HG03457 (cell line): Measurements from ENCODE around the gene AGRN.
"Not testable (repeated sequence)": the region's sequence is repeated elsewhere in the genome, so short reads cannot be mapped to it uniquely, and the experiment has no call there.

Experiments
- ATAC-seq: cut with Tn5 transposase; IDR thresholded peaks from one replicate; pipeline ENCODE4 v1.9.1; 2021; ENCODE audit warnings: moderate number of reproducible peaks; ENCODE audit not compliant: unreplicated experiment

Gene AGRN

DNA sequence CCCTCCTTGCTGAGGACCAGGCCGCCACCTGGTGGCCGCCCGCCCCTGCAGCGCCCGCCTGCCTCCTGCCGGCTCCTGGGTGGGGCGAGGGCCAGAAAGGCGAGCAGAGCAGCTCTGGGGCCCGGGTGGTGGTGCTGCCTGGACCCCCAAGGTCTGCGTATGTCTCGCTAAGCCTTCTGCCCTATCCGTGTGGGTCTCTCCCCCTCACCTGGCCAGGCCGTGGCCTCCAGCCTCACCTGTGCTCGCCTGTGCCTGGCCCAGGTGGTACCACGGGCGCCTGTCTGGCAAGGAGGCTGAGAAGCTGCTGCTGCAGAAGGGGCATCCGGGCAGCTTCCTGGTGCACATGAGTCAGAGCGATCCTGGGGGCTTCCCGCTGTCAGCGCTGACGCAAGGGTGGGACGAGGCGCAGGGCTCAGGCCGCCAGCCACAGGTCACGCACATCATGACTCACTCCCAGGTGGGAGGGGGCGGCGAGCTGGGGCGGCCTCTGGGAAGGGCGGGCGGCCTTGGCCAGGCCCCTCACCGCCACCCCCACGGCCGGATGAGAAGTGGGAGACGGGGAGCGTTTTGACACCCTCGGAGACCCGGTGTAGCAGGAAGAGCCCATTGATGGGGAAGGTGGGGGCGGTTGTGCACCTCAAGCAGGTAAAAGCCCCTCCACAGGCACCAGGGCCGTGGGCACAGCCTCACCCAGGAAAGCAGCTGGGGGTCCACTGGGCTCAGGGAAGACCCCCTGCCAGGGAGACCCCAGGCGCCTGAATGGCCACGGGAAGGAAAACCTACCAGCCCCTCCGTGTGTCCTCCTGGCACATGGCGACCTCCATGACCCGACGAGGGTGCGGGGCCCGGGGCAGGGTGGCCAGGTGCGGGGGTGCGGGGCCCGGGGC, 44.3 kb downstream of the AGRN start:
- peak; percentile 28 for ATAC-seq

DNA sequence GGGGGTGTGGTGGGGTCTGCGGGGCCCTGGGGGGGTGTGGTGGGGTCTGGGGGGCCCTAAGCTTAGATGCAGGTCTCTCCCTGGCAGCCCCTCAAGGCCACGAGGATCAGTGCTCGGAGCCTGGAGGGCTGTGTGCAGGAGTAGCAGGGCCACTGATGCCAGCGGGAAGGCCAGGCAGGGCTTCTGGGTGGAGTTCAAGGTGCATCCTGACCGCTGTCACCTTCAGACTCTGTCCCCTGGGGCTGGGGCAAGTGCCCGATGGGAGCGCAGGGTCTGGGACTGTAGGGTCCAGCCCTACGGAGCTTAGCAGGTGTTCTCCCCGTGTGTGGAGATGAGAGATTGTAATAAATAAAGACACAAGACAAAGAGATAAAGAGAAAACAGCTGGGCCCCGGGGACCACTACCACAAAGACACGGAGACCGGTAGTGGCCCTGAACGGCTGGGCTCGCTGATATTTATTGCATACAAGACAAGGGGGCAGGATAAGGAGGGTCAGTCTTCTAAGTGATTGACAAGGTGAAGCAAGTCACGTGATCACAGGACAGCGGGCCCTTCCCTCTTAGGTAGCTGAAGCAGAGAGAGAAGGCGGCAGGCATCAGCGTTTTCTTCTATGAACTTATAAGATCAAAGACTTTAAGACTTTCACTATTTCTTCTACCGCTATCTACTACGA, 45.5 kb downstream of the AGRN start:
- no peak for ATAC-seq

DNA sequence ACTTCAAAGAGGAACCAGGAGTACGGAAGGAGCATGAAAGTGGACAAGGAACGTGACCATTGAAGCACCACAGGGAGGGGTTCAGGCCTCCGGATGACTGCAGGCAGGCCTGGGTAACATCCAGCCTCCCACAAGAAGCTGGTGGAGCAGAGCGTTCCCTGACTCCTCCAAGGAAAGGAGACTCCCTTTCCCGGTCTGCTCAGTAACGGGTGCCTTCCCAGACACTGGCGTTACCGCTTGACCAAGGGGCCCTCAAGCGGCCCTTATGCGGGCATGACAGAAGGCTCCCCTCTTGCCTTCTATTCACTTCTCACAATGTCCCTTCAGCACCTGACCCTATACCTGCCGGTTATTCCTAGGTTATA, 46.0 kb downstream of the AGRN start:
- ATAC-seq, result not testable (repeated sequence)

DNA sequence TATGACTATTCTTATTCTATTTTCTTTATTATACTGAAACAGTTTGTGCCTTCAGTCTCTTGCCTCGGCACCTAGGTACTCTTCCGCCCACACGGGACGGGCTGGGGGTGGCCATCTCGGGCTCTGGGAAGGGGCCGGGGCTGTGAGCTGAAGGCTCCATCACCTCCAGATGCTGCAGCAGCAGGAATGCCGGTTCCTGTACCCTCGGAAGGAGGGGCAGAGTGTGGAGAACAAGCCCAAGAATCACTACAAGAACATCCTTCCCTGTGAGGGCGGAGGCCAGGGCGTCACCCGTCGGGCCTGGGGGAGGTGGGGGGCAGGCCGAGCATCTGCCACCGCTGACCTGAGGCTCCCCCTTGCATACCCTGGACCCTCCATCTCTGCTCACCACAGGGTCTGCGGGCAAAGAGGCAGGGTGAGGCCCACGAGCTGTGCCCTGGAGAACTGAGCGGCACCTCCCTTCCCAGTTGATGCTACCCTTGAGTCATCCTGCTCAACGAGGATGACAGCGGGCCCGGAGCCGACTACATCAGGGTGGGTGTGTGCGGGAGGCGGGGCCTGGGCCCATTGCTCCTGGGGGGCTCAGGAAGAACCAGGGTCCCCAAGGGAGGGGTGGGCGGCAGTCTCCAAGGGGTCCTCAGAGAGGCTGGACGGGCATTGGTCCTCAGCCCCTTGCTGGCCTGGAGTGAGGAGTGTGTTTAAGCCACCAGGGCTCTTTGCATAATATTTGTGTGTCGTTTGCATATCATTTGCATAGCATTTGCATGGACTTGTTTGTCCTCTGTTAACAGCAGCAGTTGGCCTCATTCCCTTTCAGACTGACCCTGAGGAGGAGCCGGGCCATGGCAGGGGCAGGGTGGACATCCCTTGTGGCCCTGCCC, 46.7 kb downstream of the AGRN start:
- ATAC-seq, result no peak

DNA sequence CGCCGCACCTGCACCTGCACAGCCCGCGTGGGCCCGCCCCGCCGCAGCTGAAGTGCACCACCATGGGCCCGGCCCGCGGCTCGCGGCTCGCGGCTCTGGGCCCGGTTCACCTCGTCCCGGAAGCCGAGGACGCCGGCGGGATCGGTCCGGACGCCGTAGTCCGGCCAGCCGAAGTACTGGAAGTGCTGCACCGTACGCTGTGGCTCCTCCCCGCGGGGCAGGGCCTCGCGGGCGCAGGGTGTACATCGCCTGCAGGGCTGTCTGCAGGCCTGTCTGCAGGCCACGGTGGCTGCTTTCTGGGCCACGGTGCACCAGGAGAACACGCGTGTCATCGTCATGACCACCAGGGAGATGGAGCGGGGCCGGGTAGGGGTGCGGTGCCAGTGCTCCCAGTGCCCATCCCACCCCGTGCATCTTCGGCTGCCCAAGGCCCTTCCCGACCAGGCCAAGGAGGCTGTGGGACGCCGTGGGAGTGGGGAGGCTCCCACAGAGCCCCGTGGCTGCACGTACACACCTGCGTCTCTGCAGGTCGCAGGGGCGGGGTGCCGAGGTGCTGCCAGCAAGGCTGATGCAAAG, 47.5 kb downstream of the AGRN start:
- no peak for ATAC-seq

DNA sequence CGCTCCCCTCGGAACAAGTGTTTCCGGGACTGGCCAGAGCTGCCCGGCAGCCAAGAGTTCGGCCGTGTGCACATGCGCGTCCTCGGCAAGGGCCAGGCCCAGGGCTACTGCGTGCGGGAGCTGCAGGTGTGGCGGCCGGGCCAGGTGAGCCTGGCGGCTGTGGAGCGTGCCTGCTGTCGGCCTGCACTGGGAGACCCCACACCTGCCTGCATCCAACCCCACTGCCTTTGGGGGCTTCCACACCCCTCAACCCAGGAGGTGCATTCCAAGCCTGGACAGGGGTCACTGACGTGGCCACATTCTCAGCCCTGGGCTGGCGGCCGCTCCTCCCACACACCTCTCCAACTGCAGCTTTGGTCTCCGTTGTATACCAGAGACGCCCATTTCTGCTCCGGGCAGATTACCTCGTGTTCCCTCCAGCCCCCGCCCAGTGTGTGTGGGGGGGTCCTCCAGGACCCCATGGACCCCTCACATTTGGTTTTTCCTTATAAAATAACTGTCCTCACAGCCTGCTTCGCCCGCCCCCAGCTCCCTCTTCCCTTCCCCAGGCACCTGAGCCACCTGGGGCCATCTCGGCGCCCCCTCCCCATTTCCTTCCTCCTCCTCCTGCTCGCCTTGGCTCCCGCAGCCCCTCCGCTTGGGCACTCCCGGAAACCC, 48.1 kb downstream of the AGRN start:
- no peak for ATAC-seq

DNA sequence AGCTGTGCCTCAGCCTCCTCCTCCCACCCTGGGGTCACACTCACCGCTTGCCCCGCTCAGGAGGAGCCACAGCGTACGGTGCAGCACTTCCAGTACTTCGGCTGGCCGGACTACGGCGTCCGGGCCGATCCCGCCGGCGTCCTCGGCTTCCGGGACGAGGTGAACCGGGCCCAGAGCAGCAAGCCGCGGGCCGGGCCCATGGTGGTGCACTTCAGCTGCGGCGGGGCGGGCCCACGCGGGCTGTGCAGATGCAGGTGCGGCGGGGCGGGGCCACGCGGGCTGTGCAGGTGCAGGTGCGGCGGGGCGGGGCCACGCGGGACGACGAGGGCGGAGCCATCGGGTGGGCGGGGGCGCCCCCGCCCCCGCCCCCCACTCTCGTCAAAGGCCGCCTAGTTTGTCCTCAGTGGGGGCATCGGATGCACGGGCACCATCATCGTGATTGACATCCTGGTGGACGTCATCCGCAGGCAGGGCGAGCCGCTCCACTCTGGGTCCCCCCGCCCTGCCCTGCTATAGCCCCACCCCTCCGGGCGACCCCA, 48.7 kb downstream of the AGRN start:
- no peak for ATAC-seq

DNA sequence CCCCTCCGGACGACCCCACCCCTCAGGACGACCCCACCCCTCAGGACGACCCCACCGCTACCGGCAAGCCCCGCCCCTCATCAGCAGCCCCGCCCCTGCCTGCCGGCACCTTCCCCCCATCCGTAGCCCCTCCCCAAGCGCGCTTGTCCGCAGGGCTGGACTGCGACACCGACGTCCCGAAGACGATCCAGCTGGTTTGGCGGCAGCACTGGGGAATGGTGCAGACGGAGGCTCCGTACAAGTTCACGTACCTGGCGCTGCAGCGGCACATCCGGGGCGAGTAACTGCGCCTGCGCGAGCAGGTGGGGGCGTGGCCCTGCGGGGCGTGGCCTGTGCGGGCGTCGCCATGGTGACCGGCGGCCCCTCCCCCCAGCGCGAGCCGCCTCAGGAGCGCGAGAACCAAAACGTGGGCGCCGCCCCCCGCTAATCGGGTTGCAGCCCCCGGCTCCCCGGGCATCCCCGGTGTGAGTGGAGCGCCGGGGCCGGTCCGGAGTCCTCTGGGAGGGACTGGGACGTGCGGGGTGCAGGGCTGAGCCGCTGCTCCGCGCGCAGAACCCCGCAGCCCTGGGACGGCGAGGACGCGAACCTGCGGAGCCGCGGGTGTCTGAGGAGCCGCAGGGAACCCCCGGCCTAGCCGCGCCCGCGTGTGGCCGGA, 49.3 kb downstream of the AGRN start:
- ATAC-seq, result no peak

DNA sequence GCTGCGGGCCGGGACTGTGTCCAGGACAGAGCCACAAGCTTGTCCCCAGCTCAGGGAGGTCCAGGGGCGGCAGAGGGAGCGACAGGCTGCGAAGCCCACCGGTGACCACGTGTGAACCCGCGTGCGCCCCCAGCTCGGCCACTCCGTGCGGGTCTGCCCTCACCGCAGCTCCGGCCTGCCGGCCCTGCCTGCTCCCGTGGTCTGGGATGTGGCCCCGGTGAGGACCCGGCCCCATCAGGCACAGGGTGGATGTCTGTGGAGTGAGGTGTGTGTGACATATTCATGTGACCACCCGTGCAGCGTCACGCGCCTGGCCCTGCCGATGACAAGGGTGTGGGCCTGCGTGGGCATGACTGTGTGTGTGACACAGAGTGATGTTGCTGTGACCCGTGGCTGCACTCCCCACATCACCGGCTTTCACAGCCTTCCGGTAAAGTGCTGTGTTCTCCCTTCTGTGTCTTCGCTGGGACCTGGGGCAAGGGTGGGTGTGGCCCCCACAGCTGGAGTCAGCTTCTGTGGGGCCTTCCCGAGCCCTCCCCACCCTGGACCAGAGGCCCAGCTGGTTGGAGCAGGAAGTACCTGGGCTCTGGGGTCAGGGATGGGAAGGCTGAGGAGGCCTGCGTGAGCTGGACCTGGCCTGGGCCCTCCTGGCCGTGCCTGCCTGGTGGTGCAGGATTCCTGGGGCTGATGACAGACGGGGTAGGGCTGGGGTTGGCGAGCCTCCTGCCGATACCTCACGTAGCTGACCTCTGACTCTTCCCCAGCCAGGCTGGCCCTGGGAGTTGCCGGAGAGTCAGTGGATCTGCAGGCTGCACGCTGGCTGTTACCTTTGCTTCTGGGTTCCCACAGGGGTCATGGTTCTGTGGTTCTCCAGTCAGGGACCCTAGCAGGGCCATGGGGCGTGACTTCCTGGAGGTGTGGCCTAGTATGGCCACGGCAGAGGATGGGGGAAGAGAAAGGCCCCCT, 50.1 kb downstream of the AGRN start:
- no peak for ATAC-seq

DNA sequence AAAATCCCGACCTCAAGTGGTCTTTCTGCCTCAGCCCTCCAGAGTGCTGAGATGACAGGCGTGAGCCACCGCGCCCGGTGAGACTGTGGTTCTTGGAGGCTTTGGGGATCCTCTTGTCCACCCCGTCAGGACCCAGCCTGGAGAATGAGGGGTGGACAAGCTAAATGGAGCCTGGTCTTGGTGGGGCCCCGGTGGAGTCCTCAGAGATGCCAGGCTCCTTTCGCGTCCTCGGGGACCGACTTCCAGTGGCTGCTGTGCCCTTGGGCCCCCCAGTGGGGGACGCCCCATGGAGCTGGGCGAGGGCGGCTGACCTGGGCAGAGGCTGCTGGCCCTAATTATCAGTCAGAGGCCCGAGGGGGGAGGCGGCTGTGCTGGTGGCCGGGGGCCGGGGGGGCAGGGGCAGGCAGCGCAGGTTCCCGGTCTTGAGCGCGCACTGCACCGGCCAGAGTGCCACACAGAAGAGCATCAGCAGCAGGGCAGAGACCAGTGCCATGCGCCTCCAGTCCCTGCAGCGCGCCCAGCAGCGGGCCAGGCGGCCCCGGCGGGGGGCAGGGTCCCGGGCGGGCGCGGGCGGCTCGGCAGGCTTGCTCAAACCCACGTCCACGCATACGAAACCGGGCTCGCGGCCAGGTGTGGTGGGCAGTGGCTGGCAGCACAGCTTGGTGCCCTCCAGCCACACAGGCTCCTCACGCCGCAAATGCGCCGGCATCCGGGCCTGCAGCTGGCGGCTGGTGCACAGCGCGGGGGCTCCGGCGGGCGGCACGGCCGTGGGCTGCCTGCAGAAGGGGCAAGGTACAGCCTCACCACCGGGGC, 51.8 kb downstream of the AGRN start:
- no peak for ATAC-seq

DNA sequence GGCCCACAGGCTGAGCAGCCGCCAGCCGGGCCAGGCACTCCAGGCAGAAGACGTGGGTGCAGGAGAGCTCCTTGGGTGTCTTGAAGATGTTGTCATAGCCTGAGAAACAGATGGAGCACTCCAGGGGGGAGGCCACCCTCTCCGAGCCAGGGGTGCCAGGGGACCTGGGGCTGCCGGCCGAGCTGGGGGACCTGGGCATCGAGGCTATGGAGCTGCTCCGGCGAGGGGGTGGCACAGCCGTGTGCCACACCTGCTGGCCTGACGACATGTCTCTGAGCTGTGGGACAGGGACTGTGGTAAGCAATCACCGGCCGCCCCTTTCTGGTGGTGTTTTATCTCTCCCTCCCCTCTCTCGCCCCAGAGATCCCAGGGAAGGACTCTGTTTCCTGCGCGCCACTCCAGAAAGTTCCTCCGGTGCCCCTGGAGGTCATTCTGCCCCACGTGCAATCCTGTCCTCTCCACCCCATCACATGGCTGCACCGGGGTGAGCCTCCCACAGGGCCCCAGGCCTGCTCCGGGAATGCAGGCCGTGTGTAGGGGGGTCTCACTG, 52.5 kb downstream of the AGRN start:
- ATAC-seq, result no peak

GRCh38 chr1:1072849-1073742, 53.2 kb downstream of the AGRN start:
- ATAC-seq, result no peak

GRCh38 chr1:1073743-1074587, 54.0 kb downstream of the AGRN start, which contains the start of gene RNF223:
Gene RNF223, minus strand, starts transcription at chr1:1074306. Its CDS starts 1,740 bp downstream, at chr1:1072566.
- no peak for ATAC-seq

DNA sequence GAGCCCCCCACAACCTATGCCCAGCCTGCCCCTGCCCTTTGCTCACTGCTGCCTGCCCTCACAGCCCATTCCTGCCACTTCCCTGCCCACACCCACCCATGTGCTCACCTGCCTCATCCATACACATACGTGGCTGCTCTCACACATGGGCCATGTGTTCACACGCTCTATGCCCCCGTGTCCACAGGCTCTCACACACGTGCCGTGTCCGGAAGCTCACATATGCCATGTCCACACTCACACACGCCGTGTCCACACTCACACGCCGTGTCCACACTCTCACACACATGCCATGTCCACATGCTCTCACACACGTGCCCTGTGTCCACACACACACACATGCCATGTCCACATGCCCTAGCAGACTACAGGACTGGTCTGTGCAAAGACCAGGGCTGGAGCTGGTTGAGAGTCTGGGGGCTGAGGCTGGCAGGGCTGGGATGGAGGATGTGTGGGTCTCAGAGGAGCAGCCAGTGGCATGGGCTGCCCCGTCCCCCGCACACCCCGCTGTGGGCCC, 54.8 kb downstream of the AGRN start:
- no peak for ATAC-seq
